Esophagus (tissue), 2 donors: ENCODE results near the gene MGRN1. TPM values are rescaled to one million over a fixed set of nuclear protein-coding genes. Genes with fewer than 3 reads are reported as not detected.

Experiments
- H3K27ac ChIP-seq, 2 donors: one replicate each; pipeline ENCODE4 v1.5.1; 2013; ENCODE audit warnings: low read depth in 2 of 2, mild to moderate bottlenecking in 2 of 2, inconsistent platforms in 1 of 2, low read length in 1 of 2, moderate library complexity in 1 of 2
- H3K27me3 ChIP-seq, 2 donors: one replicate each; pipeline ENCODE4 v1.6.1; 2013; ENCODE audit warnings: low read length in 2 of 2, control low read depth in 1 of 2, mild to moderate bottlenecking in 1 of 2; ENCODE audit not compliant: insufficient read depth in 2 of 2, control insufficient read depth in 1 of 2
- H3K36me3 ChIP-seq, 2 donors: one replicate each; pipeline ENCODE4 v1.6.1; 2013; ENCODE audit warnings: low read length in 1 of 2; ENCODE audit not compliant: control insufficient read depth in 2 of 2, insufficient read depth in 2 of 2
- H3K4me1 ChIP-seq, 2 donors: one replicate each; pipeline ENCODE4 v1.6.1; 2013; ENCODE audit warnings: low read length in 1 of 2; ENCODE audit not compliant: control insufficient read depth in 2 of 2, insufficient read depth in 2 of 2
- H3K4me3 ChIP-seq, 2 donors: one replicate each; pipeline ENCODE4 v1.5.1; 2013; ENCODE audit warnings: low read length in 2 of 2, mild to moderate bottlenecking in 2 of 2, low read depth in 1 of 2, moderate library complexity in 1 of 2
- H3K9me3 ChIP-seq, 2 donors: one replicate each; pipeline ENCODE4 v1.6.1; 2013; ENCODE audit warnings: mild to moderate bottlenecking in 2 of 2, low read depth in 1 of 2, low read length in 1 of 2, moderate library complexity in 1 of 2; ENCODE audit not compliant: control insufficient read depth in 2 of 2, insufficient read depth in 1 of 2
- WGBS, 2 donors: extraction: QIAGEN DNeasy Blood & Tissue Kit; methylation state at CpG; one replicate each; pipeline ENCODE4 v1.1.7; 2013; 5-methylcytosine and 5-hydroxymethylcytosine counted together
- polyA plus RNA-seq, 2 donors: library from polyadenylated mRNA; stranded (reverse); fragments of 200-250 nt; gene quantifications; one replicate each; pipeline ENCODE4 v1.2.3, GENCODE V29; 2013
- donor health status: healthy with polysubstance abuse.
- donor health status: Bipolar disorder and iron deficiency.

The MGRN1 gene
- polyA plus RNA-seq, 2 donors: 10.9 to 15.1 TPM

- Histone ChIP-seq H3K4me1 (peaks cover 2 to 5% of the 10 kb centered on the region in 2 donors), H3K9me3 (no peaks in the 10 kb centered on the region), H3K4me3 (no peak overlapping the region), H3K36me3 (peaks cover 0 to 35% of the 10 kb centered on the region in 2 donors), H3K27me3 (no peaks in the 10 kb centered on the region), H3K27ac (no peak overlapping the region)
- 82 to 84% methylated on average over 6 of the region's 6 CpGs for WGBS, 2 donors
Observed at GRCh38 chr16:4678596-4678995, 54.0 kb downstream of the MGRN1 start.

GRCh38 chr16:4679156-4679849, 54.7 kb downstream of the MGRN1 start:
- H3K4me1 ChIP-seq: peaks cover 2 to 5% of the 10 kb centered on the region in 2 donors
- H3K27me3 ChIP-seq: no peaks in the 10 kb centered on the region
- no peaks in the 10 kb centered on the region for H3K9me3 ChIP-seq
- WGBS, 2 donors: 55 to 67% methylated on average over 20 of the region's 20 CpGs
- H3K4me3 ChIP-seq: peak overlapping the region in 1 of 2 donors; percentile 3
- peaks cover 0 to 41% of the 10 kb centered on the region in 2 donors for H3K36me3 ChIP-seq
- peak overlapping the region; percentile 45 to 52 for H3K27ac ChIP-seq

- Histone ChIP-seq H3K27ac (peak overlapping the region; percentile 45 to 52), H3K9me3 (no peaks in the 10 kb centered on the region), H3K4me3 (peak overlapping the region; percentile 13 to 21), H3K36me3 (peaks cover 0 to 47% of the 10 kb centered on the region in 2 donors), H3K4me1 (peaks cover 2 to 5% of the 10 kb centered on the region in 2 donors), H3K27me3 (no peaks in the 10 kb centered on the region)
- WGBS, 2 donors: 41 to 54% methylated on average over 47 of the region's 47 CpGs
Observed at GRCh38 chr16:4679850-4680636, 55.4 kb downstream of the MGRN1 start.

GRCh38 chr16:4680673-4681470, 56.2 kb downstream of the MGRN1 start:
- Histone ChIP-seq H3K9me3 (no peaks in the 10 kb centered on the region), H3K36me3 (peaks cover 0 to 53% of the 10 kb centered on the region in 2 donors), H3K27ac (peak overlapping the region; percentile 34 to 52), H3K27me3 (no peaks in the 10 kb centered on the region), H3K4me3 (peak overlapping the region in 1 of 2 donors; percentile 13), H3K4me1 (peaks cover 2 to 5% of the 10 kb centered on the region in 2 donors)
- 62 to 69% methylated on average over 26 of the region's 26 CpGs for WGBS, 2 donors

- Histone ChIP-seq H3K9me3 (no peaks in the 10 kb centered on the region), H3K27ac (no peak overlapping the region), H3K4me1 (peaks cover 2 to 5% of the 10 kb centered on the region in 2 donors), H3K27me3 (no peaks in the 10 kb centered on the region), H3K36me3 (peaks cover 0 to 58% of the 10 kb centered on the region in 2 donors), H3K4me3 (no peak overlapping the region)
- WGBS, 2 donors: 90% methylated on average over 39 of the region's 39 CpGs
Observed at GRCh38 chr16:4681471-4682083, 57.0 kb downstream of the MGRN1 start.

- H3K4me1 ChIP-seq: peaks cover 2 to 3% of the 10 kb centered on the region in 2 donors
- WGBS, 2 donors: 64 to 69% methylated on average over 25 to 26 of the region's 26 CpGs
- H3K9me3 ChIP-seq: no peaks in the 10 kb centered on the region
- H3K4me3 ChIP-seq: no peak overlapping the region
- no peak overlapping the region for H3K27ac ChIP-seq
- H3K27me3 ChIP-seq: no peaks in the 10 kb centered on the region
- H3K36me3 ChIP-seq: peaks cover 0 to 59% of the 10 kb centered on the region in 2 donors
Observed at GRCh38 chr16:4682084-4682591, 57.5 kb downstream of the MGRN1 start.

GRCh38 chr16:4682616-4683254, 58.1 kb downstream of the MGRN1 start:
- Histone ChIP-seq H3K4me3 (no peak overlapping the region), H3K27ac (no peak overlapping the region), H3K9me3 (no peaks in the 10 kb centered on the region), H3K36me3 (peaks cover 0 to 57% of the 10 kb centered on the region in 2 donors), H3K4me1 (peaks cover 2 to 3% of the 10 kb centered on the region in 2 donors), H3K27me3 (no peaks in the 10 kb centered on the region)
- whole genome bisulfite sequencing, 2 donors: 73 to 77% methylated on average over 31 to 36 of the region's 36 CpGs

- Histone ChIP-seq H3K36me3 (peaks cover 0 to 56% of the 10 kb centered on the region in 2 donors), H3K27me3 (no peaks in the 10 kb centered on the region), H3K4me1 (peaks cover 2 to 3% of the 10 kb centered on the region in 2 donors), H3K27ac (no peak overlapping the region), H3K4me3 (no peak overlapping the region), H3K9me3 (no peaks in the 10 kb centered on the region)
- WGBS, 2 donors: 85 to 86% methylated on average over 16 to 17 of the region's 17 CpGs
Observed at GRCh38 chr16:4683255-4684057, 58.8 kb downstream of the MGRN1 start.
